GM20000 (cell line): Measurements from ENCODE around the gene SEMA4D.
"Not testable (repeated sequence)": the region's sequence is repeated elsewhere in the genome, so short reads cannot be mapped to it uniquely, and the experiment has no call there.

Experiments used
- DNase-seq: peaks from one replicate; pipeline ENCODE4 v3.0.0; 2012; ENCODE audit warnings: low spot score
- CTCF ChIP-seq: IDR thresholded peaks from 2 replicates; pipeline ENCODE4 v1.5.1; 2012; ENCODE audit warnings: mild to moderate bottlenecking, control low read depth; ENCODE audit errors: extremely low read depth, missing control alignments

Gene SEMA4D

GRCh38 chr9:89345476-89345875 is 152.4 kb downstream of the SEMA4D start:
- DNase-seq = no peak
- TF ChIP-seq CTCF = no peak

- not testable (repeated sequence) for DNase-seq
Observed at GRCh38 chr9:89343812-89344211, 154.1 kb downstream of the SEMA4D start.

GRCh38 chr9:89342948-89343347 is 155.0 kb downstream of the SEMA4D start:
- TF ChIP-seq CTCF = no peak
- no peak for DNase-seq

GRCh38 chr9:89342213-89342612 is 155.7 kb downstream of the SEMA4D start:
- TF ChIP-seq CTCF = no peak
- no peak for DNase-seq

- TF ChIP-seq CTCF = no peak
- peak; percentile 56 for DNase-seq
Observed at GRCh38 chr9:89340332-89340731, 157.6 kb downstream of the SEMA4D start.

GRCh38 chr9:89339807-89340206 is 158.1 kb downstream of the SEMA4D start:
- TF ChIP-seq CTCF = no peak
- no peak for DNase-seq

GRCh38 chr9:89330513-89330912 is 167.4 kb downstream of the SEMA4D start:
- no peak for TF ChIP-seq CTCF
- DNase-seq = no peak

GRCh38 chr9:89329917-89330316 is 168.0 kb downstream of the SEMA4D start:
- TF ChIP-seq CTCF = no peak
- no peak for DNase-seq
